H1 (cell line): ENCODE results near the gene CACNA1B. TPM values are rescaled to one million over a fixed set of nuclear protein-coding genes. Genes with fewer than 3 reads are reported as not detected.

Source experiments
- CTCF ChIA-PET: fragments of 300-600 bp; sonication (Branson Sonifier 250); formaldehyde crosslinking; loops from one replicate; lab custom pipeline; 2021; ENCODE audit not compliant: partially characterized antibody; lab: Charles Lee
- POLR2A ChIA-PET: fragments of 300-600 bp; sonication (Branson Sonifier 250); formaldehyde crosslinking; loops from one replicate; lab custom pipeline; 2021; ENCODE audit warnings: inconsistent platforms; ENCODE audit not compliant: partially characterized antibody; lab: Charles Lee
- DNase-seq, 2 experiments: peaks; one replicate each; pipeline versions ENCODE4 v3.0.0 to v3.0.0-alpha.2; 2010 to 2022; ENCODE audit warnings: low spot score in 2 of 2, low read depth in 1 of 2, mixed read lengths in 1 of 2
- FAIRE-seq: peaks from 2 replicates; lab custom pipeline; 2011; peaks lifted over from hg19 to GRCh38; lab: Jason Lieb, UNC
- H2AFZ ChIP-seq: 2 replicates; pipeline ENCODE4 v1.8.1; 2012; ENCODE audit warnings: low read length, inconsistent platforms
- H2AK5ac ChIP-seq: 2 replicates; pipeline ENCODE4 v1.6.1; 2013; ENCODE audit warnings: low read depth, low read length
- H2BK120ac ChIP-seq: replicated peaks from 2 replicates; pipeline ENCODE3; 2013; ENCODE audit warnings: low read depth, low read length, inconsistent platforms
- H2BK12ac ChIP-seq: 2 replicates; pipeline ENCODE4 v1.6.1; 2013; ENCODE audit warnings: low read depth, low read length
- H2BK15ac ChIP-seq: 2 replicates; pipeline ENCODE4 v1.6.1; 2013; ENCODE audit warnings: low read length
- H2BK20ac ChIP-seq: 2 replicates; pipeline ENCODE4 v1.6.1; 2013; ENCODE audit warnings: low read length
- H2BK5ac ChIP-seq: 2 replicates; pipeline ENCODE4 v1.6.1; 2013; ENCODE audit warnings: low read depth, low read length
- H3K14ac ChIP-seq: 2 replicates; pipeline ENCODE4 v1.6.1; 2013; ENCODE audit warnings: inconsistent platforms; ENCODE audit not compliant: insufficient read length
- H3K18ac ChIP-seq: 2 replicates; pipeline ENCODE4 v1.6.1; 2013; ENCODE audit warnings: low read length; ENCODE audit errors: extremely low read depth
- H3K23ac ChIP-seq: 2 replicates; pipeline ENCODE4 v1.6.1; 2013; ENCODE audit warnings: inconsistent platforms; ENCODE audit not compliant: insufficient read length
- H3K23me2 ChIP-seq: 2 replicates; pipeline ENCODE4 v1.6.1; 2013; ENCODE audit warnings: low read depth, low read length
- H3K27ac ChIP-seq: 2 replicates; pipeline ENCODE4 v1.6.1; 2011; ENCODE audit warnings: low read depth, low read length, inconsistent platforms
- H3K27me3 ChIP-seq, 4 experiments: replicated peaks in 1 of 4; 1 replicate in 1 of 4; 2 replicates in 3 of 4; pipeline versions ENCODE4 v1.6.1 to v1.8.1; 2011 to 2013; ENCODE audit warnings: low read length in 3 of 4, mild to moderate bottlenecking in 3 of 4, inconsistent platforms in 2 of 4, mixed read lengths in 2 of 4, moderate library complexity in 1 of 4; ENCODE audit not compliant: control insufficient read depth in 3 of 4, insufficient read depth in 3 of 4; ENCODE audit errors: extremely low read depth in 1 of 4
- H3K36me3 ChIP-seq, 4 experiments: 2 replicates each; pipeline versions ENCODE4 v1.6.1 to v1.8.1; 2011 to 2013; ENCODE audit warnings: mild to moderate bottlenecking in 4 of 4, low read length in 3 of 4, moderate library complexity in 2 of 4, control low read depth in 1 of 4, inconsistent platforms in 1 of 4; ENCODE audit not compliant: insufficient read depth in 4 of 4, control insufficient read depth in 2 of 4
- H3K4ac ChIP-seq: replicated peaks from 2 replicates; pipeline ENCODE3; 2013; ENCODE audit warnings: low read length, low read depth, mixed read lengths, inconsistent platforms; ENCODE audit not compliant: insufficient read length
- H3K4me1 ChIP-seq, 4 experiments: replicated peaks in 1 of 4; 1 replicate in 1 of 4; 2 replicates in 3 of 4; pipeline versions ENCODE4 v1.6.1 to v1.8.1; 2011 to 2013; ENCODE audit warnings: low read length in 3 of 4, inconsistent platforms in 2 of 4, mixed read lengths in 1 of 4; ENCODE audit not compliant: insufficient read depth in 4 of 4, control insufficient read depth in 3 of 4
- H3K4me2 ChIP-seq, 2 experiments: 2 replicates each; pipeline versions ENCODE4 v1.6.1 to v1.8.1; 2011 to 2013; ENCODE audit warnings: low read depth in 2 of 2, low read length in 2 of 2, control low read depth in 1 of 2, inconsistent platforms in 1 of 2, mild to moderate bottlenecking in 1 of 2; ENCODE audit not compliant: insufficient read depth in 1 of 2
- H3K4me3 ChIP-seq, 4 experiments: fragments of 200-600, 300-600 bp in 1 of 4; sonication (generic), shearing (Covaris generic), sonication (Bioruptor Twin) in 1 of 4; 2 replicates each; pipeline versions ENCODE4 v1.5.1 to v1.8.1; 2011 to 2016; ENCODE audit warnings: low read length in 4 of 4, low read depth in 3 of 4, control low read depth in 2 of 4, inconsistent platforms in 2 of 4, mild to moderate bottlenecking in 2 of 4, mixed read lengths in 1 of 4, moderate library complexity in 1 of 4; ENCODE audit not compliant: insufficient read depth in 2 of 4; ENCODE audit errors: extremely low read depth in 1 of 4
- H3K56ac ChIP-seq: replicated peaks from 2 replicates; pipeline ENCODE3; 2013; ENCODE audit warnings: low read depth, mild to moderate bottlenecking, mixed read lengths, low read length, inconsistent platforms; ENCODE audit not compliant: insufficient read length
- H3K79me1 ChIP-seq: 2 replicates; pipeline ENCODE4 v1.6.1; 2013; ENCODE audit warnings: low read depth, low read length, control low read depth
- H3K79me2 ChIP-seq, 2 experiments: 2 replicates each; pipeline versions ENCODE4 v1.6.1 to v1.8.1; 2012 to 2013; ENCODE audit warnings: low read length in 2 of 2, mild to moderate bottlenecking in 2 of 2, inconsistent platforms in 1 of 2; ENCODE audit not compliant: insufficient read depth in 2 of 2, control insufficient read depth in 1 of 2
- H3K9ac ChIP-seq, 4 experiments: replicated peaks in 1 of 4; 1 replicate in 1 of 4; 2 replicates in 3 of 4; pipeline versions ENCODE4 v1.6.1 to v1.8.1; 2011 to 2013; ENCODE audit warnings: low read depth in 3 of 4, low read length in 3 of 4, control low read depth in 2 of 4, mild to moderate bottlenecking in 2 of 4, moderate library complexity in 2 of 4, inconsistent platforms in 1 of 4; ENCODE audit errors: extremely low read depth in 1 of 4
- H3K9me3 ChIP-seq, 2 experiments: 2 replicates each; pipeline versions ENCODE4 v1.6.1 to v1.8.1; 2012 to 2013; ENCODE audit warnings: mild to moderate bottlenecking in 2 of 2, moderate library complexity in 2 of 2, control low read depth in 1 of 2, inconsistent platforms in 1 of 2, low read depth in 1 of 2, low read length in 1 of 2, mixed read lengths in 1 of 2; ENCODE audit not compliant: insufficient read depth in 2 of 2
- H4K20me1 ChIP-seq, 2 experiments: replicated peaks in 1 of 2; 2 replicates each; pipeline versions ENCODE3 to v1.8.1; 2011 to 2013; ENCODE audit warnings: inconsistent platforms in 2 of 2, low read length in 2 of 2, mild to moderate bottlenecking in 1 of 2; ENCODE audit not compliant: insufficient read depth in 2 of 2, control insufficient read depth in 1 of 2
- H4K5ac ChIP-seq: 2 replicates; pipeline ENCODE4 v1.6.1; 2013; ENCODE audit warnings: low read length, low read depth, mixed read lengths, inconsistent platforms; ENCODE audit not compliant: insufficient read length
- H4K8ac ChIP-seq: 2 replicates; pipeline ENCODE4 v1.8.0; 2013; ENCODE audit warnings: mild to moderate bottlenecking, moderate library complexity, low read length, inconsistent platforms; ENCODE audit not compliant: insufficient read depth; ENCODE audit errors: extremely low read depth
- H4K91ac ChIP-seq: replicated peaks from 2 replicates; pipeline ENCODE3; 2013; ENCODE audit warnings: low read length, mixed read lengths, inconsistent platforms; ENCODE audit not compliant: insufficient read length
- KDM5A ChIP-seq: fragments of 200-600 bp; IDR thresholded peaks from 2 replicates; pipeline ENCODE4 v1.7.1; 2012; ENCODE audit warnings: mild to moderate bottlenecking, low read length, inconsistent platforms, mixed read lengths
- RBBP5 ChIP-seq: IDR thresholded peaks from 2 replicates; pipeline ENCODE4 v1.7.1; 2012; ENCODE audit warnings: low read depth, mild to moderate bottlenecking, inconsistent platforms, low read length, moderate library complexity, borderline replicate concordance
- RXRA ChIP-seq: IDR thresholded peaks from 2 replicates; pipeline ENCODE4 v1.6.1; 2011; ENCODE audit warnings: low read depth, mild to moderate bottlenecking, low read length, moderate library complexity; ENCODE audit not compliant: insufficient read depth
- WGBS, 2 experiments: shearing (Covaris generic) in 1 of 2; methylation state at CpG; one replicate each; pipeline versions ENCODE4 v1.1.6 to v1.1.7; 2013 to 2015; ENCODE audit warnings: low lambda C conversion rate in 2 of 2, mixed read lengths in 2 of 2, inconsistent platforms in 1 of 2, low coverage in 1 of 2, missing lambda C conversion rate in 1 of 2; ENCODE audit not compliant: insufficient replicate concordance in 2 of 2, insufficient coverage in 1 of 2, insufficient read length in 1 of 2; ENCODE audit errors: extremely low coverage in 1 of 2, missing lambda C conversion rate in 1 of 2; 5-methylcytosine and 5-hydroxymethylcytosine counted together
- polyA plus RNA-seq, 7 experiments: library from polyadenylated mRNA; depleted of rRNA in 3 of 7; stranded (reverse) in 5 of 7; unstranded in 2 of 7; fragments of >200 nt in 5 of 7; fragments of 200-250 nt in 2 of 7; gene quantifications; 1 replicate in 5 of 7; 2 replicates in 1 of 7; 4 replicates in 1 of 7; pipeline versions ENCODE4 v1.2.1 to v1.2.3, GENCODE V29; 2011 to 2013; ENCODE audit warnings: missing spikeins in 2 of 7, mixed read lengths in 2 of 7
- total RNA-seq: library from RNA; stranded (reverse); fragmentation: NEBNext Ultra II Directional; extraction: Animal tissue kit (Norgen Biotek cat#: 25700); gene quantifications from 2 replicates; pipeline ENCODE4 v1.2.1, GENCODE V29; 2021

Gene CACNA1B
- total and polyA plus RNA-seq, 2 of the 8 experiments (the other 6 are each of a cell fraction or from before 2014, with no cell fraction given): 1.5 to 5.7 TPM

DNA sequence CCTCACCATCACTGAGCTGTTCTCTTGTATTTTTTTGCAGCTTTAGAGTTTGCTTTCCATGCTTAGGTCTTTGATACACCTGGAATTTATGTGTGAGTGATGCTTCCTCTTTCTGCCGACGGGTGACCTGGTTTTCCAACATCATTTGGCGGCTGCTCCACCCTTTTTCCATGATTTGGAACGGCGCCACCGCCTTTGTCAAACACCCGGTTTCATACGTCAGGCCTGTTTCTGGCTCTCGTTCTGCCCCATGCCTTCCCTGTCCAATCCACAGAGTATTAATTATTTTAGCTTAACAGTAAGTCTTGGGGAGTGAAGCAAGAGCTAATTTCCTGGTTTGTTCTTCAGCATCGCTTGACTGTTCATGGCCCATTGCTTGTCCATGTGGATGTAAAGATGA lies 30.2 kb downstream of the CACNA1B start:
- Histone ChIP-seq H3K4ac (no peak overlapping the region), H3K9ac (no peak overlapping the region), H3K18ac (no peak overlapping the region), H3K4me1 (no peaks in the 10 kb centered on the region), H4K91ac (no peak overlapping the region), H4K5ac (no peak overlapping the region), H3K23ac (no peak overlapping the region), H3K14ac (no peak overlapping the region), H3K4me3 (no peak overlapping the region), H2BK12ac (no peak overlapping the region), H3K4me2 (no peak overlapping the region), H2BK20ac (no peak overlapping the region), H4K8ac (no peak overlapping the region), H3K23me2 (no peaks in the 10 kb centered on the region), H3K9me3 (peaks cover 15 to 22% of the 10 kb centered on the region in 2 experiments; a peak in 3 of 4 replicates), H3K27me3 (no peaks in the 10 kb centered on the region; a peak in 1 of 7 replicates), H2BK120ac (no peak overlapping the region), H4K20me1 (no peaks in the 10 kb centered on the region), H2AK5ac (no peak overlapping the region), H3K27ac (no peak overlapping the region), H3K36me3 (no peaks in the 10 kb centered on the region), H3K79me1 (no peaks in the 10 kb centered on the region; the same call in 1 of the 2 replicates), H3K56ac (no peak overlapping the region), H3K79me2 (no peaks in the 10 kb centered on the region), H2AFZ (no peak overlapping the region), H2BK15ac (no peak overlapping the region), H2BK5ac (no peak overlapping the region)
- CTCF ChIA-PET: no interaction called here
- POLR2A ChIA-PET: no interaction called here
- 90% methylated on average over 10 of the region's 10 CpGs; no CpG with 5 or more reads in 1 of the 2 experiments for WGBS, 2 experiments
- TF ChIP-seq KDM5A (no peak), RXRA (no peak), RBBP5 (no peak)
- DNase-seq: no peak
- FAIRE-seq: no peak
